ENCODE results near the gene REX1BD. TPM values are rescaled to one million over a fixed set of nuclear protein-coding genes. Genes with fewer than 3 reads are reported as not detected.

Gene REX1BD
- total and polyA plus RNA-seq, 2 of the 13 experiments (the other 11 are each of a cell fraction or from before 2014, with no cell fraction given) = 7.5 to 25.4 TPM

DNA sequence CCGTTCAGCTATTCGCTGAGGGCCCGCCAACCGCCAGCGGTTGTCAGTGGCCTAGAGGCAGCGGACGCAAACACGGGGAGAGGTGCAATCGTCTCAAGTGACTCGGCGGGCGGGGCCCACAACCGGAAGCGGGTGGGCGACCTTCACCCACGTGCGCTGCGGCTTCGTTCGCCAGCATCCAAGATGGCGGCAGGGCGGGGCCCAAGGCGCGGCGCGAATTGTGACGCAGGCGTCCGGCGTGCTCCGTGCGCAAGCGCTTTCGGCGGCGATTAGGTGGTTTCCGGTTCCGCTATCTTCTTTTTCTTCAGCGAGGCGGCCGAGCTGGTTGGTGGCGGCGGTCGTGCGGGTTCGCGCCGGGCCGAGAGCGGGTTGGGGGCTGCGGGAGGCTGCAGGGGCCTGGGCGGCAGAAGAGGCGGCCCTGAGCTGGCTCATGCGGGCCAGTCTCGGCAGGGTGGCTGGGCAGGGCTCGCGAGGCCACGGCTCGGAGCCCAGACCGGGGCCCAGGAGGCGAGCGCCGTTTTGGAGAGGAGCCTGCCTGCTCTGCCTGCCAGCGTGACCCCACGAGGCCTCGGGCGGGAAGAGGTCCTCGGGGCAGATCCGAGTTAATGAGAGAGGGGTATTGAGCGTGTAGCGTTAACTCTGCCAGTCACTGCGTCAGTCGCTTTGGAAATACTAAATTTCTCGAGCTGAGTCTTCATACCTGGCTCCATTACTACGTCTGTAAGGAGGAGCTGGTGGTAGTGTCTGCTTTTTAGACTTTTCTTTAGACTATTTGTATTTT is 16.8 kb upstream of the REX1BD start, which contains the start of gene UBA52 (continued):
- TF ChIP-seq, protein P1, sequence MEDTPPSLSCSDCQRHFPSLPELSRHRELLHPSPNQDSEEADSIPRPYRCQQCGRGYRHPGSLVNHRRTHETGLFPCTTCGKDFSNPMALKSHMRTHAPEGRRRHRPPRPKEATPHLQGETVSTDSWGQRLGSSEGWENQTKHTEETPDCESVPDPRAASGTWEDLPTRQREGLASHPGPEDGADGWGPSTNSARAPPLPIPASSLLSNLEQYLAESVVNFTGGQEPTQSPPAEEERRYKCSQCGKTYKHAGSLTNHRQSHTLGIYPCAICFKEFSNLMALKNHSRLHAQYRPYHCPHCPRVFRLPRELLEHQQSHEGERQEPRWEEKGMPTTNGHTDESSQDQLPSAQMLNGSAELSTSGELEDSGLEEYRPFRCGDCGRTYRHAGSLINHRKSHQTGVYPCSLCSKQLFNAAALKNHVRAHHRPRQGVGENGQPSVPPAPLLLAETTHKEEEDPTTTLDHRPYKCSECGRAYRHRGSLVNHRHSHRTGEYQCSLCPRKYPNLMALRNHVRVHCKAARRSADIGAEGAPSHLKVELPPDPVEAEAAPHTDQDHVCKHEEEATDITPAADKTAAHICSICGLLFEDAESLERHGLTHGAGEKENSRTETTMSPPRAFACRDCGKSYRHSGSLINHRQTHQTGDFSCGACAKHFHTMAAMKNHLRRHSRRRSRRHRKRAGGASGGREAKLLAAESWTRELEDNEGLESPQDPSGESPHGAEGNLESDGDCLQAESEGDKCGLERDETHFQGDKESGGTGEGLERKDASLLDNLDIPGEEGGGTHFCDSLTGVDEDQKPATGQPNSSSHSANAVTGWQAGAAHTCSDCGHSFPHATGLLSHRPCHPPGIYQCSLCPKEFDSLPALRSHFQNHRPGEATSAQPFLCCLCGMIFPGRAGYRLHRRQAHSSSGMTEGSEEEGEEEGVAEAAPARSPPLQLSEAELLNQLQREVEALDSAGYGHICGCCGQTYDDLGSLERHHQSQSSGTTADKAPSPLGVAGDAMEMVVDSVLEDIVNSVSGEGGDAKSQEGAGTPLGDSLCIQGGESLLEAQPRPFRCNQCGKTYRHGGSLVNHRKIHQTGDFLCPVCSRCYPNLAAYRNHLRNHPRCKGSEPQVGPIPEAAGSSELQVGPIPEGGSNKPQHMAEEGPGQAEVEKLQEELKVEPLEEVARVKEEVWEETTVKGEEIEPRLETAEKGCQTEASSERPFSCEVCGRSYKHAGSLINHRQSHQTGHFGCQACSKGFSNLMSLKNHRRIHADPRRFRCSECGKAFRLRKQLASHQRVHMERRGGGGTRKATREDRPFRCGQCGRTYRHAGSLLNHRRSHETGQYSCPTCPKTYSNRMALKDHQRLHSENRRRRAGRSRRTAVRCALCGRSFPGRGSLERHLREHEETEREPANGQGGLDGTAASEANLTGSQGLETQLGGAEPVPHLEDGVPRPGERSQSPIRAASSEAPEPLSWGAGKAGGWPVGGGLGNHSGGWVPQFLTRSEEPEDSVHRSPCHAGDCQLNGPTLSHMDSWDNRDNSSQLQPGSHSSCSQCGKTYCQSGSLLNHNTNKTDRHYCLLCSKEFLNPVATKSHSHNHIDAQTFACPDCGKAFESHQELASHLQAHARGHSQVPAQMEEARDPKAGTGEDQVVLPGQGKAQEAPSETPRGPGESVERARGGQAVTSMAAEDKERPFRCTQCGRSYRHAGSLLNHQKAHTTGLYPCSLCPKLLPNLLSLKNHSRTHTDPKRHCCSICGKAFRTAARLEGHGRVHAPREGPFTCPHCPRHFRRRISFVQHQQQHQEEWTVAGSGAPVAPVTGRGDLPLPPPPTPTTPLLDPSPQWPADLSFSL (CRISPR knock-in tag; IDR thresholded peaks at IDR 0.05) = no peak
- TF ChIP-seq ZNF549 (CRISPR knock-in tag; IDR thresholded peaks at IDR 0.05) (0 out of 2 replicates have a peak, but pooled peaks have one; percentile 23), GLI4 (CRISPR knock-in tag; IDR thresholded peaks at IDR 0.05; ENCODE audit: borderline replicate concordance) (peak; percentile 82; the same call in 1 of the 2 replicates), DMAP1 (CRISPR knock-in tag; IDR thresholded peaks at IDR 0.05) (peak; percentile 98), ATF1 (CRISPR knock-in tag; IDR thresholded peaks at IDR 0.05) (peak; percentile 95), ZNF709 (CRISPR knock-in tag; IDR thresholded peaks at IDR 0.05) (peak; percentile 68), HDAC1 (CRISPR knock-in tag; IDR thresholded peaks at IDR 0.05) (peak; percentile 100), GLMP (CRISPR knock-in tag; IDR thresholded peaks at IDR 0.05; ENCODE audit: borderline replicate concordance) (no peak), YY1 (IDR thresholded peaks at IDR 0.05; ENCODE audit: insufficient read depth, insufficient replicate concordance, low read depth, low read length) (peak; percentile 100), RFX5 (IDR thresholded peaks at IDR 0.05; ENCODE audit: low read depth, low read length) (peak; percentile 73), AGO2 (optimal IDR thresholded peaks at IDR 0.05; ENCODE audit: low read depth, low read length) (peak; percentile 93), ZNF510 (CRISPR knock-in tag; IDR thresholded peaks at IDR 0.05; ENCODE audit: low read depth) (0 out of 2 replicates have a peak, but pooled peaks have one; percentile 50), HMG20A (CRISPR knock-in tag; IDR thresholded peaks at IDR 0.05; ENCODE audit: borderline replicate concordance) (no peak; the same call in 1 of the 2 replicates)
- TF ChIP-seq, protein P2, sequence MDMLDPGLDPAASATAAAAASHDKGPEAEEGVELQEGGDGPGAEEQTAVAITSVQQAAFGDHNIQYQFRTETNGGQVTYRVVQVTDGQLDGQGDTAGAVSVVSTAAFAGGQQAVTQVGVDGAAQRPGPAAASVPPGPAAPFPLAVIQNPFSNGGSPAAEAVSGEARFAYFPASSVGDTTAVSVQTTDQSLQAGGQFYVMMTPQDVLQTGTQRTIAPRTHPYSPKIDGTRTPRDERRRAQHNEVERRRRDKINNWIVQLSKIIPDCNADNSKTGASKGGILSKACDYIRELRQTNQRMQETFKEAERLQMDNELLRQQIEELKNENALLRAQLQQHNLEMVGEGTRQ (IDR thresholded peaks at IDR 0.05; ENCODE audit: low read depth, low read length) = peak; percentile 78
- TF ChIP-seq, protein P2 (CRISPR knock-in tag; IDR thresholded peaks at IDR 0.05; ENCODE audit: borderline replicate concordance) = peak; percentile 93
- TF ChIP-seq, protein P3, sequence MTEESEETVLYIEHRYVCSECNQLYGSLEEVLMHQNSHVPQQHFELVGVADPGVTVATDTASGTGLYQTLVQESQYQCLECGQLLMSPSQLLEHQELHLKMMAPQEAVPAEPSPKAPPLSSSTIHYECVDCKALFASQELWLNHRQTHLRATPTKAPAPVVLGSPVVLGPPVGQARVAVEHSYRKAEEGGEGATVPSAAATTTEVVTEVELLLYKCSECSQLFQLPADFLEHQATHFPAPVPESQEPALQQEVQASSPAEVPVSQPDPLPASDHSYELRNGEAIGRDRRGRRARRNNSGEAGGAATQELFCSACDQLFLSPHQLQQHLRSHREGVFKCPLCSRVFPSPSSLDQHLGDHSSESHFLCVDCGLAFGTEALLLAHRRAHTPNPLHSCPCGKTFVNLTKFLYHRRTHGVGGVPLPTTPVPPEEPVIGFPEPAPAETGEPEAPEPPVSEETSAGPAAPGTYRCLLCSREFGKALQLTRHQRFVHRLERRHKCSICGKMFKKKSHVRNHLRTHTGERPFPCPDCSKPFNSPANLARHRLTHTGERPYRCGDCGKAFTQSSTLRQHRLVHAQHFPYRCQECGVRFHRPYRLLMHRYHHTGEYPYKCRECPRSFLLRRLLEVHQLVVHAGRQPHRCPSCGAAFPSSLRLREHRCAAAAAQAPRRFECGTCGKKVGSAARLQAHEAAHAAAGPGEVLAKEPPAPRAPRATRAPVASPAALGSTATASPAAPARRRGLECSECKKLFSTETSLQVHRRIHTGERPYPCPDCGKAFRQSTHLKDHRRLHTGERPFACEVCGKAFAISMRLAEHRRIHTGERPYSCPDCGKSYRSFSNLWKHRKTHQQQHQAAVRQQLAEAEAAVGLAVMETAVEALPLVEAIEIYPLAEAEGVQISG (CRISPR knock-in tag; IDR thresholded peaks at IDR 0.05) = peak; percentile 97
